Fibroblast of mammary gland (primary cell): Measurements from ENCODE around the gene LITAFD.

Experiments
- DNase-seq: peaks from one replicate; pipeline ENCODE4 v3.0.0-alpha.2; 2010; ENCODE audit warnings: low read depth
- H3K4me3 ChIP-seq: 2 replicates; pipeline ENCODE4 v1.5.1; 2011; ENCODE audit warnings: low read depth, mild to moderate bottlenecking, low read length, moderate library complexity; ENCODE audit not compliant: control insufficient read depth
- TF ChIP-seq, protein P1 (sequence below): conservative IDR thresholded peaks from 2 replicates; pipeline ENCODE4 v1.5.1; 2011; ENCODE audit warnings: low read depth, low read length, inconsistent platforms; ENCODE audit not compliant: control insufficient read depth, insufficient read depth

The LITAFD gene

DNA sequence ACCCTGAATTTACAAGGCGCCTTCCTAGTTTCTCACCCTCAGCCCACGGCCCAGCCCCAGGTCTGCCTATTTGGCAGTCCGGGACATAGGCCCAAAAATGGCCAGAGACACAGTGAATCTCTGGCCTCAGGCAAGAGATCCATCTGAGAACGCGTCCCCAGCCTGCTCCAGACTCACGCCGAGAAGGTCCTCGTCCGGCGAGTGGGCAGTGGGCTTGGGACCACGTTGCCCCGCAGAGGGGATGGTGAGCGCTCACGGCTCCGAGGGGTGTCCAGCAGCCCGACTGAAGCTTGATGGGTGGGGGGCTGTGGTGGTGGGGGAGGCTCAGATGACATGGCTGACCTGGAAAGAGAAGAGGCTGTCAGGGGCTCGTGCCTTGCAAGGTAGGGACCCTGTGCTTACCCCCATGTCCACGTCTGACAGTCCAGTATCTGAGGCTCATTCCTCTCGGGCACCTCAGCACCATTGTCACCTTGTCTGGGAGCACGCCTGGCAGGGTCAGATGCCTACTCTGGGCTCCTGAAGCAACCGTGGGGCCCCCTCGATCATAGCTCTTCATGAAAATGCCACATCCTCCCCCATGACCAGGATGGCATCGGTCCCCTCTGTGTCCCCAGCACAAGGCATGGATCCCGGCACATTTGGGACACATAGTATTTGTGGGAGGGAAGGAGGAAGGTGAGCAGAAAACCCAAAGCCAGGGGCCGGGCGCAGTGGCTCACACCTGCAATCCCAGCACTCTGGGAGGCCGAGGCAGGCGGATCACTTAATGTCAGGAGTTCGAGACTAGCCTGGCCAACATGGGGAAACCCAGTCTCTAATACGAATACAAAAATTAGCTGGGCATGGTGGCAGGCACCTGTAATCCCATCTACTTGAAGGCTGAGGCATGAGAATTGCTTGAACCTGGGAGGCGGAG lies 22.9 kb upstream of the LITAFD start:
- H3K4me3 ChIP-seq = no peak overlapping the region
- no peak for DNase-seq
- TF ChIP-seq, protein P1, sequence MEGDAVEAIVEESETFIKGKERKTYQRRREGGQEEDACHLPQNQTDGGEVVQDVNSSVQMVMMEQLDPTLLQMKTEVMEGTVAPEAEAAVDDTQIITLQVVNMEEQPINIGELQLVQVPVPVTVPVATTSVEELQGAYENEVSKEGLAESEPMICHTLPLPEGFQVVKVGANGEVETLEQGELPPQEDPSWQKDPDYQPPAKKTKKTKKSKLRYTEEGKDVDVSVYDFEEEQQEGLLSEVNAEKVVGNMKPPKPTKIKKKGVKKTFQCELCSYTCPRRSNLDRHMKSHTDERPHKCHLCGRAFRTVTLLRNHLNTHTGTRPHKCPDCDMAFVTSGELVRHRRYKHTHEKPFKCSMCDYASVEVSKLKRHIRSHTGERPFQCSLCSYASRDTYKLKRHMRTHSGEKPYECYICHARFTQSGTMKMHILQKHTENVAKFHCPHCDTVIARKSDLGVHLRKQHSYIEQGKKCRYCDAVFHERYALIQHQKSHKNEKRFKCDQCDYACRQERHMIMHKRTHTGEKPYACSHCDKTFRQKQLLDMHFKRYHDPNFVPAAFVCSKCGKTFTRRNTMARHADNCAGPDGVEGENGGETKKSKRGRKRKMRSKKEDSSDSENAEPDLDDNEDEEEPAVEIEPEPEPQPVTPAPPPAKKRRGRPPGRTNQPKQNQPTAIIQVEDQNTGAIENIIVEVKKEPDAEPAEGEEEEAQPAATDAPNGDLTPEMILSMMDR = no peak

DNA sequence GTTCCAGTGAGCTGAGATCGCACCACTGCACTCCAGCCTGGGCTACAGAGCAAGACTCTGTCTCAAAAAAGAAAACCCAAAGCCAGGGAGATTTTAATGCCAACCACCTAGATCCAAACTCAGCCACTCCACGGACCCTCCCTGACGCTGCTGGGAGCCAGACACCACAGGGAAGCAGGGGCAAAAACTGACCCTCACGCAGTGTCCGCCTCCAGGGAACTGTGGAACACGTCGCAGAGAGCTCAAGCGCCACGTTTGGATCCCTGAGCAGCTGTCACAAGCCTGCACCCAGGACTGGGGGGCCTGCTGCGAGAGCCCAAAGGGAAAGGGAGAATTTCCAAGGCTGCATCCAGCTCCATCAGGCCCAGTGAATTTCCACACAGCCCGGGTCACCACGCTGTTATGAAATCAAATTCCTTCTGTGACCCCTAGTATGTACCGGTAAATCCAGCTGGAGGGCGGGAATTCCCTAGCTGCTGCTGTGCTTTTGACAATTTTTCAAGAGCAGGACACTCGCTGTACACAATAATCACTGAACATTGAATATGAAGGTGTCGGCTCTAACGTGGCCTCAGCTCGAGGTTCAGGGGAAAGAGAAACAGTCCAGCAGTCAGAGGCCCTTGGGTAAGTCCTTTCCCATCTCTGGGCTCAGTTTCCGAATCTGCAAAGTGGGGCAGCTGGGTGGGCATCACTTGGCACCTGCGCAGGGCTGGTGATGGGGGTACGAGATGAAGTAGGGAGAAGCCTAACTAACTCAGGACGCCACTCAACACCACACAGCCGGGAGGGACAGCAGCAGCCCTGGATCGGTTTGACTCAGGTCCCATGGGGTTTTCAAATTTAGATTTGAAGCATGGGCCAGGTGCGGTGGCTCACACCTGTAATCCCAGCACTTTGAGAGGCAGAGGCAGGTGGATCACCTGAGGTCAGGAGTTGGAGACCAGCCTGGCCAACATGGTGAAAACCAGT lies 22.0 kb upstream of the LITAFD start:
- peak; percentile 64 for DNase-seq
- no peak overlapping the region for H3K4me3 ChIP-seq
- TF ChIP-seq, protein P1 = no peak

DNA sequence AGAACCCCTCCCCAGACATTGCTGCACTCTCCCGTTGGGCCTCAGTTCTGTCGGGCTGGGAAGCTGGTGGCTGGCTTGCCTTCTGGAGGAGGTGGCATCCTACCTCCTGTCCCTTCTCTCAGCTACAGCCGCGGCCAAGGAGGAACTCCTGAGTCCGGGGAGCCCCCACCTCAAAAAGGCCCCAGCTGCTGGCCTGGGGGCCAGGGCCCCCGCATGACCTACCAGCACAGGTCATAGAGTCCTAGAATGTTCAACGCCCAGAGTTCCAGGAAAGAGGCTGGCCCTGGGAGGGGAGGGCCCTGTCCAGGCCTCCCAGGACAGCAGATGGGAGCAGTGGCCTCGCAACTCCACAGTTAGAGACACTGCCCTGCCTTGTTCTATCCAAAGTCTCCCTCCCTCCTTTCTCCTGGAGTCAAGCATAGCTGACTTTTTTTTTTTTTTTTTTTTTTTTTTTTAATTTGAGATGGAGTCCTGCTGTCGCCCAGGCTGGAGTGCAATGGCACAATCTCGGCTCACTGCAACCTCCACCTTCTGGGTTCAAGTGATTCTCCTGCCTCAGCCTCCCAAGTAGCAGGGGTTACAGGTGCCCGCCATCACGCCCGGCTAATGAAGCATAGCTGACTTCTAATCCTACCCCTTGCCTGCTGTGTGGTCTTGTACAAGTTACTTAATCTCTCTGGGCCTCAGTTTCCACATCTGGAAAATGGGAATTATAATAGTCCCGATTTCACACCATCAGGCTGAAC lies 20.4 kb upstream of the LITAFD start:
- TF ChIP-seq, protein P1 = no peak
- no peak for DNase-seq
- no peak overlapping the region for H3K4me3 ChIP-seq

DNA sequence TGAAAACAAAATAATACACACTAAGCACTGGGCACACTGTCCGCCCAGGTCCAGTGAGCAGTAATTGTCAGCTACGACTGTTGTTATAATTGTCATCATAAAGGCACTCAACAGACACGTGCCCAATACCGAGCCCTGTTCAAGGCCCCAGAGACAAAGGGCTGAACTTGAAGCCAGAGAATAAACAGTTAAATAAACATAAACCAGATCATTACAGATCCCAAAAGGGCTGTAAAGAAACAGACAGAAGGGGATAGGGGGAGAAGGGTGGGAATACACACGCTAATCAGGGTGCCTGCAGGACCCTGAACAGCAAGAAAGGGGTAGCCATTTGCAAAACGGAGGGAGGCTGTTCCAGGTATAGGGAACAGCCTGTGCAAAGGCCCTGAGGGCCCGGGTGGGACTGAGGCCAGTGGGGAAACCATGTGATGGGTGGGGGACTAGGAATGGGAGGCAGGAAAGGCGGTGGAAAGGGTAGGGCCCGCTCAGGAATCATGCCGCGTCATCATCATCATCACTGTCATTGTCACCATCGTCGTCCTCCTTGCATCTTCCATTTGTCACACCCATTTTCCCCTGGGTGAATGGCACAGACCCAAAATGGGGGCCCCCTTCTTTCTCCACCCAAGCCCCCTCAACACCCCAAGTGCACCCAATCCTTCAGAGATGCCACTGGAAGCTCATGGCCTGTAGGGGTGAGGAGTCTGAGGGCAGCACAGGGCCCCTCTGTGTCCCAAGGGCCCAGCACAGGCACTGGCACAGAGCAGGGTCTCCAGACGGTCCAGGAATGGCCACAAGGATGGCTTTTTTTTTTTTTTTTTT lies 19.6 kb upstream of the LITAFD start:
- no peak for DNase-seq
- H3K4me3 ChIP-seq = no peak overlapping the region
- TF ChIP-seq, protein P1 = no peak

DNA sequence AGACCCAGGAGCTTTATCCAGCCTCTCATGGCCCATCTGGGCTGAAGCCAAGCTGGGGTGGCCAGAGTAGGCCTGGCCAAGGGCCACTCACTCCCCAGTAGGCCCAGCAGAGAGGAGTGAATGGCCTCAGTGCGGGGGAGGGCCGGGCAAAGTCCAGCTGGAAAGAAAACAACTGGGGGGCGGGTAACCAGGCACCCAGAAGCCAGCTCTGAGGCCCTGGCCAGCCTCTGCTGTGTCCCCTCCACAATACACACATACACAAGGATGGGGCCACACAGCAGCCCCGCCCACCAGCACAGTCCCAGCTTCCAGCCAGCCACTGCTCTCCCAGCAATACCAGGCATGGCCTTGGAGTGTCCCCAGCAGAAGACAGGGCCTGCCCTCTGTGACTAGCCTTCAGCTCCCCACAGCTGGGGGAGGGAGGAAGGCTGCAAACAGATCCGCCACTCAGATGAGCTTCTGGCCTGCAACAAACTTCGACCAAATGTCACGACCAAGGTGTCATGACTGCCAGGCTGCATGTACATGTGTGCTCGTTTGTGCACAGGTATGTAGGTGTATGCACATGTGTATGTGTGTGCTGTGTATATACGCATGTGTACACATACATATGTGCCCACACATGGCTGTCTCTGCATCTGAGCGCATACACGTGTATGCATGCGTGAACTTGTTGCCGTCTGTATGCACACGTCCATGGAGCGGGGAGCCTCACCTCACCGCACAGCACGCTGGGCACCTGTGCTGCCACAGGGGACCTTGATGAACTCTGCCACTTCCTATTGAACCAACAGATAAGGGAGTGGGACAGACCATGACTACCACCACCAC lies 18.3 kb upstream of the LITAFD start:
- TF ChIP-seq, protein P1 = no peak
- H3K4me3 ChIP-seq = no peak overlapping the region
- peak; percentile 31 for DNase-seq
